ENCODE results near the gene RNF141. TPM values are rescaled to one million over a fixed set of nuclear protein-coding genes. Genes with fewer than 3 reads are reported as not detected.
A peak's percentile ranks its signal among the peaks of the same experiment; 100 is the strongest.

Gene RNF141
- total and polyA plus RNA-seq, 9 donors = 8.1 to 30.0 (median 16.6) TPM

DNA sequence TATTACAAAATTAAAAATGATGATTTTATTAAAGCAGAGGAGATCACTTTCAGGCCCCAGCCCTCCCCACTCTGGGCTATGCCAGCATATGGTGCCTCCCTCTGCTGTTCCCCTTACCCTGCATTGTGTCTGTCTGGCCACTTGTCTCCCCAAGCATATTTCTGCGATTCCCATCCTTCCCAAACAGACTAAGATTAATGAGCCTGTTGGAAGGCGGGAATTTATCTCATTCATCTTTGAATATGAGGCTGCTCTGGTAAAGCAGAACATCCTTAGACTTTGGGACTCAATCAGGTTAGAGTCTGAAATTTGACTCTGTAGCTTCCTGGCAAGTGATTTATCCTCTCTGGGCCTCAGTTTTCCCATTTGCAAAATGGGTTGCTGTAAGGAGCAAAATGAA is 60.2 kb downstream of the RNF141 start:
- H3K4me3 ChIP-seq = no peak overlapping the region
- H3K36me3 ChIP-seq = no peaks in the 10 kb centered on the region
- WGBS, 3 donors = 80 to 87% (median 86%) methylated on average over 2 of the region's 2 CpGs
- DNase-seq = no peak
- no peak for TF ChIP-seq CTCF (IDR thresholded peaks at IDR 0.05)
- no peaks in the 10 kb centered on the region for H3K9me3 ChIP-seq
- no peak overlapping the region for H3K27ac ChIP-seq
- H3K4me1 ChIP-seq (ENCODE audit: insufficient read depth) = no peaks in the 10 kb centered on the region
- no peaks in the 10 kb centered on the region for H3K27me3 ChIP-seq
- intact Hi-C loops (cut with DNase I) = no loop called here

- Histone ChIP-seq H3K27ac (no peak overlapping the region), H3K27me3 (no peaks in the 10 kb centered on the region), H3K9me3 (no peaks in the 10 kb centered on the region), H3K4me3 (no peak overlapping the region), H3K4me1 (ENCODE audit: insufficient read depth) (no peaks in the 10 kb centered on the region), H3K36me3 (no peaks in the 10 kb centered on the region)
- WGBS, 3 donors = 83 to 88% (median 88%) methylated on average over 6 of the region's 6 CpGs
- intact Hi-C loops (cut with DNase I) = no loop called here
- no peak for DNase-seq
- TF ChIP-seq EP300 (IDR thresholded peaks at IDR 0.05) (no peak), CTCF (IDR thresholded peaks at IDR 0.05) (no peak), POLR2A (IDR thresholded peaks at IDR 0.05) (no peak)
Observed at GRCh38 chr11:10480026-10480425, 61.0 kb downstream of the RNF141 start.

DNA sequence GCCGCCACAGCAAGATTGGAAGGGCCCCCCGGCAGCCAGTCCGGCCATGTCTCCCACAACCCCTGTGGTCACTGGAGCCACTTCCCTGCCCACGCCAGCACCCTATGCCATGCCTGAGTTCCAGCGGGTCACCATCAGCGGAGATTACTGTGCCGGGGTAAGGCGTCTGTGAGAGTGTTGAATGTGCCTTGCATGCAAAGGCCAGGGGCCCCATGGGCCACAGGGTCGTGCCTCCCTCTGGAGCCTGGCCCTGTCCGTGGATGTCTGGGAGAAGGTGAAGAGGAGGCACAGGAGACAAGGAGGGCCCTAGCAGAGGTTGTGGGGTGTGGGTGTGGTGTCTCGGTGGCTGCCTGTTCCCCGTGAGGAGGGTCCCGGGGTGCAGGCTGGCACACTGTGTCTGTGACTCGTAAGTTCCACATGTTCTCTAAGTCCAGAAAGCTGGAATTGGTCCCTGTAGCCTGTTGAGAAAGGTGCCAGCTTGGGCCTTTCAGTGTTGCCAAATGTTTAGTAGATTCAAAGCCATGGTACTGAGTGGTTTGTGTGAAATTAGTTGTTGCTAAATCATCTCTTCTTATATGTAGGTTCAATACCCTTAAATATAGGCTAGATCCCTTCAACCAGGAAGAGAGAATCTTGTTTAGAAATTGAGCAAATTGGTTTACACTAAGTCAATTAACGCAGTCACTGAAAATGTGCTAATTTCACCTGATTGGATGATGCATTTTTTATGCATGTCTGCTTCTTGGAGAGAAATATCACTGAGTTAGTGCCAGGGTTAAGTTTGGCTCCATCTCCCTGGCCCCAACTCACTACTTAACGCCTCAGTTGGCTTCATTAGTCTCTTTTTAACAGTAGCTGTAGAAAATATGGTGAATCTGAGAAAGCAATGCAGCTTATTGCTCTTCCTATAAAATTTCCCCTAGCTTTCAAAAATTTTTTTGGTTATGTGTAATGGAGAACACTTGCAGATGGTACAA is 62.1 kb downstream of the RNF141 start:
- intact Hi-C loops (cut with DNase I) = no loop called here
- Histone ChIP-seq H3K27me3 (no peaks in the 10 kb centered on the region), H3K4me3 (no peak overlapping the region), H3K9me3 (no peaks in the 10 kb centered on the region), H3K4me1 (ENCODE audit: insufficient read depth) (no peaks in the 10 kb centered on the region), H3K27ac (no peak overlapping the region), H3K36me3 (no peaks in the 10 kb centered on the region)
- DNase-seq = peak in 1 of 5 donors; percentile 29
- WGBS, 3 donors = 89 to 94% (median 90%) methylated on average over 16 of the region's 16 CpGs
- no peak for TF ChIP-seq CTCF (IDR thresholded peaks at IDR 0.05)
- TF ChIP-seq POLR2A (IDR thresholded peaks at IDR 0.05) = no peak
- TF ChIP-seq EP300 (IDR thresholded peaks at IDR 0.05) = no peak

DNA sequence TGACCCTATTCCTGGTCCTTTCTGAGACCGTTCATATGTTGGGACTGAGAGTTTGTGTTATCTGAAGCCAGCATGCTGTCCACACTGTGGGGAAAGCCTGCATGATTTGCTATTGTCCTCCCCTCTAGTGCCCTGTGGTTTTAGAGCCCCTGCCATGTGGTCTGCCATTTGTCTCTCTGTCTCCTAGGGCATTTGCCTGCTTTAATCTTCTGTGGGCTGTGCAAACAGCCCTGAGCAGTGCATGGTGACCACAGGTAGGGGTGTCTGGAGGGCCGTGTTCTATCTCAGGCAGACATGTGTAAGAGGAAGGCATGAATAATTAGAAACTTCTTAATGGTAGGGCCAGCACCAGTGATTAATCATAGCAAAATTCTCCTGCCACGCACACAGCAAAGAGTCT is 62.9 kb downstream of the RNF141 start:
- TF ChIP-seq POLR2A (IDR thresholded peaks at IDR 0.05) = no peak
- TF ChIP-seq EP300 (IDR thresholded peaks at IDR 0.05) = no peak
- no peak for TF ChIP-seq CTCF (IDR thresholded peaks at IDR 0.05)
- H3K4me3 ChIP-seq = no peak overlapping the region
- no peak for DNase-seq
- intact Hi-C loops (cut with DNase I) = no loop called here
- no peak overlapping the region for H3K27ac ChIP-seq
- H3K27me3 ChIP-seq = no peaks in the 10 kb centered on the region
- H3K36me3 ChIP-seq = no peaks in the 10 kb centered on the region
- no peaks in the 10 kb centered on the region for H3K4me1 ChIP-seq (ENCODE audit: insufficient read depth)
- WGBS, 3 donors = 79 to 86% (median 85%) methylated on average over 3 of the region's 3 CpGs
- H3K9me3 ChIP-seq = no peaks in the 10 kb centered on the region

Data from ovary (tissue), 9 donors.